Measurements from ENCODE around the gene RELT.

The RELT gene

GRCh38 chr11:73376160-73376802 is at the start of gene RELT:
RELT (plus strand) TSS chr11:73376399; CDS start chr11:73389137, 12,738 bp downstream.
- DNase-seq: peak in 1 of 2 experiments; percentile 56

GRCh38 chr11:73326929-73327811 is 49.0 kb upstream of the RELT start:
- no peak for DNase-seq

GRCh38 chr11:73327812-73328364 is 48.3 kb upstream of the RELT start:
- DNase-seq: no peak

GRCh38 chr11:73330569-73331093 is 45.6 kb upstream of the RELT start:
- no peak for DNase-seq

- no peak for DNase-seq
Observed at GRCh38 chr11:73331138-73331916, 44.9 kb upstream of the RELT start.

- no peak for DNase-seq
Observed at GRCh38 chr11:73333173-73333572, 43.0 kb upstream of the RELT start.

GRCh38 chr11:73333640-73334383 is 42.4 kb upstream of the RELT start:
- no peak for DNase-seq

- no peak for DNase-seq
Observed at GRCh38 chr11:73334384-73335203, 41.6 kb upstream of the RELT start.

GRCh38 chr11:73335204-73335923 is 40.8 kb upstream of the RELT start:
- DNase-seq: peak in 1 of 2 experiments; percentile 60

- no peak for DNase-seq
Observed at GRCh38 chr11:73337846-73338245, 38.4 kb upstream of the RELT start.

GRCh38 chr11:73338279-73338678 is 37.9 kb upstream of the RELT start:
- DNase-seq: no peak

GRCh38 chr11:73340164-73340563 is 36.0 kb upstream of the RELT start:
- no peak for DNase-seq

- no peak for DNase-seq
Observed at GRCh38 chr11:73342633-73343032, 33.6 kb upstream of the RELT start.

- no peak for DNase-seq
Observed at GRCh38 chr11:73343076-73343873, 32.9 kb upstream of the RELT start.

GRCh38 chr11:73344191-73344607 is 32.0 kb upstream of the RELT start:
- no peak for DNase-seq

GRCh38 chr11:73345481-73346160 is 30.6 kb upstream of the RELT start:
- no peak for DNase-seq

GRCh38 chr11:73346186-73346935 is 29.8 kb upstream of the RELT start:
- no peak for DNase-seq

- DNase-seq: no peak
Observed at GRCh38 chr11:73347067-73347466, 29.1 kb upstream of the RELT start.

Measured in cerebellar nuclear complex (tissue), 1 donor.